ENCODE data around the gene ACACB. TPM values are rescaled to one million over a fixed set of nuclear protein-coding genes. Genes with fewer than 3 reads are reported as not detected.

Gene ACACB
- total and polyA plus RNA-seq, 8 donors = 12.5 to 21.3 (median 15.8) TPM

DNA sequence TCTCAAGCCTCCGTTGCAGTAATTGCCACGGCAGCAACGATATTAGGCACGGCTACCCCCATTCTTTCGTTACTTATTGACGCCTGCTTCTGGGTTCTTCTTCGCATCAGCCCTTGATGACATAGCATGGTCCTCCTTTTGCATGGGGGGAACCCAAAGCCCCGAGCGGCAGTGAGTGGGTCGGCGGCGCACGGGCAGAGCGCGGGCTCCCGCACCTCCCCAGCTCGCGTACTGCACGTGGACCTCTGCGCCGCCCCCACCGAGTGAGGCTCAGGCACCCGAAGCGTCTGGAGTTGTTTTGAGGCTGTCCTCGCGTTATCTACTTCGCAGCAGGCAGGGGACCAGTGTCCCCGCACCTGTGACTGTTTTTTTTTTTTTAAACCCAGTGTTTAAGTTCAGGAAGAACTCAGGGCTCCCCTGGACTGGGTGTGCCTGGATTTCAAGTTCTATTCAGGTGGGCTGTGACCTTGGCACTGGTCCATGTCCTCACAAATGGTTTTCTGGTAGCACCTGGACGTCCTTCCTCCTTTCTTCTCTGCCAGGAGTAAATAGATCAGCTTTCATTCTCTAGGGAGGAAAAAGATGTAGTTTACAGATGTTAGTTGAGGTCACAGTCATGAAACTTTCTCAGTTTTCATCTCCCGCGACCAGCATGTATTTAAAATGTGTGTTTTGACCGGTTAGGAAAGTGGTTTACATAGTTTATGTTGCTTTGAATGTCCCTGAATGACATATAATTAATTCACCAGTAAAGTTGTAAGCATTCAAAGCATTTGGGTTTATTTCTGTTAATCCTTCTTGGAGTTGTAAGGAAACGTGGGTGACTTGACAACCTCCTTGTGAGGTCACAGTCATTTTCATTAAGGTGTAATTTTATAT lies 194.1 kb downstream of the ACACB start:
- Histone ChIP-seq H3K27ac (no peak overlapping the region), H3K4me1 (peaks cover 7 to 17% of the 10 kb centered on the region in 2 donors), H3K27me3 (peaks cover 44 to 93% of the 10 kb centered on the region in 2 donors), H3K9me3 (no peaks in the 10 kb centered on the region), H3K36me3 (no peaks in the 10 kb centered on the region), H3K4me3 (peak overlapping the region; percentile 9 to 30)
- intact Hi-C loops (cut with DNase I) = no loop called here
- TF ChIP-seq, protein P1, sequence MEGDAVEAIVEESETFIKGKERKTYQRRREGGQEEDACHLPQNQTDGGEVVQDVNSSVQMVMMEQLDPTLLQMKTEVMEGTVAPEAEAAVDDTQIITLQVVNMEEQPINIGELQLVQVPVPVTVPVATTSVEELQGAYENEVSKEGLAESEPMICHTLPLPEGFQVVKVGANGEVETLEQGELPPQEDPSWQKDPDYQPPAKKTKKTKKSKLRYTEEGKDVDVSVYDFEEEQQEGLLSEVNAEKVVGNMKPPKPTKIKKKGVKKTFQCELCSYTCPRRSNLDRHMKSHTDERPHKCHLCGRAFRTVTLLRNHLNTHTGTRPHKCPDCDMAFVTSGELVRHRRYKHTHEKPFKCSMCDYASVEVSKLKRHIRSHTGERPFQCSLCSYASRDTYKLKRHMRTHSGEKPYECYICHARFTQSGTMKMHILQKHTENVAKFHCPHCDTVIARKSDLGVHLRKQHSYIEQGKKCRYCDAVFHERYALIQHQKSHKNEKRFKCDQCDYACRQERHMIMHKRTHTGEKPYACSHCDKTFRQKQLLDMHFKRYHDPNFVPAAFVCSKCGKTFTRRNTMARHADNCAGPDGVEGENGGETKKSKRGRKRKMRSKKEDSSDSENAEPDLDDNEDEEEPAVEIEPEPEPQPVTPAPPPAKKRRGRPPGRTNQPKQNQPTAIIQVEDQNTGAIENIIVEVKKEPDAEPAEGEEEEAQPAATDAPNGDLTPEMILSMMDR (IDR thresholded peaks at IDR 0.05) = no peak
- ATAC-seq (peak; percentile 23), DNase-seq (no peak)

Other genes with a start within 250 kb of the ACACB start
- gene DAO, start 236.5 kb upstream of the ACACB start, total RNA-seq = not detected
- not detected for gene DAO, start 236.5 kb upstream of the ACACB start, polyA plus RNA-seq (ENCODE audit: insufficient read length in 6 of 6)
- not detected for gene SVOP, start 95.5 kb upstream of the ACACB start, total RNA-seq
- gene SVOP, start 95.5 kb upstream of the ACACB start, polyA plus RNA-seq (ENCODE audit: insufficient read length in 6 of 6) = under 1 TPM; 0.09 to 0.24 (median 0.15) TPM
- 10 to 100 TPM in 1 of 2 donors, 1 to 10 TPM in 1; 7.1 to 13.1 TPM for gene USP30, start 64.0 kb upstream of the ACACB start, total RNA-seq
- gene USP30, start 64.0 kb upstream of the ACACB start, polyA plus RNA-seq (ENCODE audit: insufficient read length in 6 of 6) = 10 to 100 TPM; 21.6 to 28.0 (median 24.7) TPM
- gene ALKBH2, start 23.1 kb upstream of the ACACB start, total RNA-seq = 10 to 100 TPM in 1 of 2 donors, 1 to 10 TPM in 1; 7.3 to 17.4 TPM
- gene ALKBH2, start 23.1 kb upstream of the ACACB start, polyA plus RNA-seq (ENCODE audit: insufficient read length in 6 of 6) = 10 to 100 TPM; 25.5 to 32.5 (median 29.7) TPM
- gene UNG, start 19.0 kb upstream of the ACACB start, total RNA-seq = 10 to 100 TPM; 22.4 to 27.0 TPM
- 10 to 100 TPM; 44.3 to 55.7 (median 49.2) TPM for gene UNG, start 19.0 kb upstream of the ACACB start, polyA plus RNA-seq (ENCODE audit: insufficient read length in 6 of 6)
- gene FOXN4, start 192.7 kb downstream of the ACACB start, total RNA-seq = not detected
- 1 to 10 TPM in 3 of 6 donors, under 1 TPM in 3; 0.51 to 2.0 (median 1.1) TPM for gene FOXN4, start 192.7 kb downstream of the ACACB start, polyA plus RNA-seq (ENCODE audit: insufficient read length in 6 of 6)
- gene MYO1H, start 231.3 kb downstream of the ACACB start, total RNA-seq = under 1 TPM; 0.20 to 0.31 TPM
- gene MYO1H, start 231.3 kb downstream of the ACACB start, polyA plus RNA-seq (ENCODE audit: insufficient read length in 6 of 6) = under 1 TPM; 0.27 to 0.93 (median 0.34) TPM